NCI-H524 treated with DMSO at 0.1 percent for 48 hours (cell line): ENCODE measurements around the gene WDR86.

ENCODE experiments used
- DNase-seq: peaks from one replicate; lab custom pipeline; 2025; lab: John Stamatoyannopoulos, UW

Gene WDR86

DNA sequence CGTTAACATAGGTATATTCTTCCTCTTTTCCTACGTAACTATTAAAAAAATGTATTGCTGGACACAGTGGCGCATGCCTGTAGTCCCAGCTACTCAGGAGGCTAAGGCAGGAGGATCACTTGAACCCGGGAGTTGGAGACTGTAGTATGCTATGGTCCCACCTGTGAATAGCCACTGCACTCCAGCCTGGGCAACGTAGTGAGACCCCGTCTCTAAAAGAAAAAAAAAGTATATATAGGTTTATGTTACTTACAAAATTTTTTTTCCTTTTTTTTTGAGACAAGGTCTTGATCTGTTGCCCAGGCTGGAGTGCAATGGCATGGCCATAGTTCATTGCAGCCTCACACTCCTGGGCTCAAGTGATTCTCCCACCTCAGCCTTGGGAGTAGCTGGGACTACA lies 62.6 kb downstream of the WDR86 start:
- DNase-seq = no peak

- no peak for DNase-seq
These were observed 63.4 kb downstream of the WDR86 start for GRCh38 chr7:151346470-151346769.

DNA sequence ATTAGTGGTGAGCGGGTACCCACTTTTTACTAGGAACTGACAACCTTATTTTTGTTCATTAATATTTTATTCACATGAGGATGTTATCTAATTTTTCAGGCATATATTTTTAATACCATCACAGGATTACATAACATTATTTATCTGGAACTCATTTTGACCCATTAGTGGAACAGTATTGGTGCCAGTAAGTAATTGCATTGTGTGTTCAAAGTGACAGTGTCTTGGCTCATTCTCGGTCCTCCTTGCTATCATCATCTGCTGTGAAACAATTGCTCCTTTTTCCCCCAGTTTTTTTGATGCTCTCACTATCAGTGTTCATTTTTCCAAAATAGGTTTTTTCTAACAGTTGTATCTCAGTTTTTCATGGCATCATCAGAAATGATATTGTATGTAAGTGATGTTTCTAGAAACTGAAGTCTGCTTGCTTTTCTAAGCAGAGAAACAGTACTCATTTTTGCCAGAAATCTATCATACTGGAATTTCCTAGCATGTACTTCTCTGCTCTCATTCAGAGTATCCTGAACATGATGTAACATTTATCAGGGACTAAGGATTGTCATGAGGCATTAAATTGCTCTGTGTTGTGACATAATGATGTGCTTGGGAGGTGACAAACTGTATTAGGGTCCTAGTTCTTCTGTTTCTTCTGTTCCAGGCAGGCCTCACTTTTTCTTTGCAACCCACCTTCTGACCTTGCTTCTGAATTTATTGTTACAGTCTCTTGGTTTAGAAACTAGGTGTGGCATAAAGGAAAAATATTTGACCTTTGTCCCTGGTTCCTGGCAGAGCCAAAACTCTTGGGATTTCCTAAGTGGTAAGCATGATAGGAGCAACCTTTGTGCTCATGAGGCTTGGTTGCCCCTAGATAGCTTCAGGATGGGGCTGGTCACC lies 64.0 kb downstream of the WDR86 start:
- no peak for DNase-seq

- DNase-seq = no peak
These were observed 66.3 kb downstream of the WDR86 start for GRCh38 chr7:151343516-151343915.

DNA sequence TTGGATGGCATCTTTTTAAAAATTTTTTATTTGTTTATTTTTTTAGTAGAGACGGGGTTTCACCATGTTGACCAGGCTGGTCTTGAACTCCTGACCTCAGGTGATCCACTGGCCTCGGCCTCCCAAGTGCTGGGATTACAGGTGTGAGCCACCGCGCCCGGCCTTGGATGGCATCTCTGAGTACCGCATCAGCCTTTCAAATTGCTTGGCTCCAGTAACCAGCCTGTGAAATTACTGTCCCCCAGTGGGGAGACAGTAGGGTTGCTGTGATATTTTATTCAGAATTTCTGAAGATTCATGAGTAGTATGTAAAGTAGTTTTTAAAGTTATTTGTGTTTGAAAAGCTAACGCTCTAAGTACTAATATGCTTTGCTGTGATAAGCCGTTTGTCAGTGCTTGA lies 67.0 kb downstream of the WDR86 start:
- no peak for DNase-seq

DNA sequence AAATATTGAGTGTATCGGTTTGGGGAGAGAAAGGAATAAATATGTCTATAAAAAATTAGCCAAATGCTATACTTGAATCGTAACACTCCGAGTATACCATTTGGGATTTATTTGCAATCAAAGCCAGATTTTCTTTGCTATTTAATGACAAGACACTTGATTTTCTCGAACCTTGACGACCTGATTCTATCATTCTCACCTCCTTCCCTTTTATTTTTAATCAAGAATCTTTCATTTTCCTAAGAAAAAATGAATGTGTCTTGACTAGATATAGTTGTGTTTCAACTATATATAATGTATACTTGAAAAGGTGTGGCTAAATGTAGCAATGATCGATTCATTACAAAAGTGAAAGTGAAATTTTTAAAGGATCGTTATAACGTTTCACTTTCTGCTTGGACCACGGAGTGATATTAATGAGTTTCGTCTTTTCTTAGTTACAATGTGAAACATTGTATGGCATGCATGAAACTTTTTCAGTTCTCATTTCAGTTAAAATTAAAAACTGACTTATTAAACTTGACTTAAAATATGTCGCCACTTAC lies 67.7 kb downstream of the WDR86 start:
- no peak for DNase-seq

DNA sequence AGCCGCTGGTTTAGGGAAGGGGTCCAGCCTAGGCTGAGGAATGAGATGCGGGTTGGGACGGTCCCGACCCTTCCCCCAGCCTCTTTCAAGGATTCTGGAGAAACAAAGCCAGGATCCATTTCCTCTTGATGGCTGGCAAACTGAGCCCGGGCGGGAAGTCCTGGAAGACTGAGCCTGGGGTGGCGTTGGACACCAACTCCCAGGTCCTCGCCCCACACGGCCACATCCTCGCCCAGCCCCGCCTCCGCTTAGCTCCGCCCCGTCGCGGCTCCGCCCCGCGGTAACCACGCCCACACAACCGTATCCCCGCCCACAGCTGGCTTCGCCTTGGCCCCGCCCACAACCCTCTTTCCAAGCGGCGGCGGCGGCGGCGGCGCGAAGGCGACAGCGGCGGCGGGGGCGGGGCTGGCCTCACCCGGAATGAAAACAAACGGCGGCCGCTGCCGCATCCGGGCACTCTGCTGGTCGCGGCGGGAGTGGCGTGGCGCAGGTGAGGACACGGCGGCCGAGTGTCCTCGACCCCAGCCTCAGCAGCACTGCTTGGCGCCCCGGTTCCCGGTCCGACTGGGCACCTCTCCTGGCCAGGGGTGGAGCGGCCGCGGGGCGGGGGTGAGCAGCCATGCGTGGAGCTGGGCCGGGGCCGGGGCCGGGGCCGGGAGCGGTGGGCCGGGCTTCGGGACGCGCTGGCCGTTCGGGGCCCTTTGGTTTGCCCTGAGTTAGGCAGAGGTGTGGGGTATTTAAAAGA lies 68.3 kb downstream of the WDR86 start, which contains the start of gene NUB1:
TSS of gene NUB1 (plus strand) at position 456 of the 745 bp plus-strand sequence. CDS start 3,538 bp downstream, outside the sequence.
- no peak for DNase-seq

DNA sequence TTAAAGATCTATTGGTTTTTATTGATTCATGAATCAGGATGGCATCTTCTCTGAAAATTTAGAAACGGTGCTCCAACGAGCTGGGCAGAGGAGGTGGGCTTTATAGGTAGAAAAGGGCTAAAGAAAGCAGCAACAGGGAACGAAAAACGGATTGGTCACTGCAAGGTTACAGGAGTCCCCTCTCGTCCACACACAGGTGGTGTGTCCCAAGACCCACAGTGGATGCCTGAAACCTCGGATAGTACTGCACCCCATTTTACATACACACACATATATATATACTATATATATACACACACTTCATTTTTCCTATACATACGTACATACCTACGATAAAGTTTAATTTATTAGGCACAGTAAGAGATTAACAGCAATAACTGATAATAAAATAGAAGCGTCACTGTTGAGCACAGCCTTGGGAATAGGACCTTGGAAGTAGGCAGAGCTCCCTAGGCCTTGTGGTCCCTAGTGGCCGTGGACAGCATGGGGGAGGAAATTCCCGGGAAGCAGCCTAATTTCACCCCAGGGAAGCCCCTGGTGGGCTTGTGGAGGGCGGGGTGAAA lies 69.0 kb downstream of the WDR86 start:
- no peak for DNase-seq

DNA sequence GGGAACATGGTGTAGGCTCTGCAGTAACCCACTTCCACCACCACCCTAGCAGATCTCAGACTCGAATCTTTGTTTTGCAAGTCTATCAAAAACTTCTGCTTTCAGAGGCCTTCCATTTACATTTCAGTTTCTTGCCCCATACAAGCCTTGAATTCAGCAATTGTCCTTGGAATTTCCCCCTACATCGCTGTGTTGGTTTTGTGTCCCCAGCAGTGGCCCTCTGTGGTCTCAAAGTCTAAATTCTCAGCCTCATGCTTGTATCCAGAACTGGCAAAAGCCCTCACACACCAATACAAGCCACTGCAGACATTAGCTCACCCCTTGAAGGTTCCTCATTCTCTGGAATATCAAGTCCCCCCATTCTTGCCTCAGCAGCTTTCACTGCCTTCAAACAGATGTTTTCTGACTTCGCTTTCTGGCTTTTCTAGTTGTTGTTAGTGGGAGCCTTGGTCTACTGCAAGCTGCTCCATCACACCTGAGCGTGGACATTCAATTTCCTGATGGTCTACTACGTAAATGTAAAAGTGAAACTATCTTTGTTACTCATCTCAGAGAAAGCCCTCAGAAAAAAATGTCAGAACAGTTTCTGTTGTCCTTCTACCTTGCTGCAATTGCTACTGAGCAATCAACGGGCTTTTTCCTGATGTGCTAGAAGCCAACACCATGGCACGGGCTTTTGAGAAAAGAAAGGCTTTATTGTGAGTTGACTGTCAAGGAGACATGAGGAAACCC lies 70.0 kb downstream of the WDR86 start:
- no peak for DNase-seq

DNA sequence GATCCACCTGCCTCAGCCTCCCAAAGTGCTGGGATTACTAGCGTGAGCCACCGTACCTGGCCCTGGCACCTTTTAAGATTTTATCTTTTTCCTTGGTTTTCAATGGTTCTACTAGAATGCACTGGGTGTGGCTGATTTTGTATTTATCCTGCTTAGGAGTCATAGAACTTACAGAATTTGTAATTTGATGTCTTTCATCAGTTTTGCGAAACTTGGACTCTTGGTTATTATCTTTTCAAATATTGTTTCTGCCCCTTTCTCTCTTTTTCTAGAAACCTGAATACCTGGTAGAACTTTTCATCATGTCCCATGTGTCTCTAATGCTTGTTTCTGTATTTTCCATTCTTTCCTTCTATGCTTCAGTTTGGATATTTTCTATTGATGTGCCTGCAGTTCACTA lies 71.0 kb downstream of the WDR86 start:
- DNase-seq = no peak

DNA sequence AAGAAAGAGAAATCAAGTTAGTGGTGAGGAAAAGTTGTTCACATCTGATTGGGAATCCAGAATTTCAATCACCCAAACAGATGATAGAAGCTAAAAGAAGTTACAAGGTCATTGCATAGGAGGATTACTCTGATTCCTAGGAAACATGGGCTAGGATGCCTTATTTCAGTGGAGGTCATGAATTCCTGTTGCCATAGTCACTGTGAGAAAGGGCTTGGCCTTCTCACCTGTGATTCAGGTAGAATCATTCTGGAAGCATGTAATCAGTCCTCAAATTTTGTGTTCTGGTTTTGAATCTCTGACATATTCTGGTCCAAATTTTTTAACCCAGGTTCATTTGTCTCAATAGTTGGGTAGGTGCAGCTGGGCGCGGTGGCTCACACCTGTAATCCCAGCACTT lies 72.5 kb downstream of the WDR86 start:
- no peak for DNase-seq

GRCh38 chr7:151336027-151336708 lies 73.7 kb downstream of the WDR86 start:
- no peak for DNase-seq

DNA sequence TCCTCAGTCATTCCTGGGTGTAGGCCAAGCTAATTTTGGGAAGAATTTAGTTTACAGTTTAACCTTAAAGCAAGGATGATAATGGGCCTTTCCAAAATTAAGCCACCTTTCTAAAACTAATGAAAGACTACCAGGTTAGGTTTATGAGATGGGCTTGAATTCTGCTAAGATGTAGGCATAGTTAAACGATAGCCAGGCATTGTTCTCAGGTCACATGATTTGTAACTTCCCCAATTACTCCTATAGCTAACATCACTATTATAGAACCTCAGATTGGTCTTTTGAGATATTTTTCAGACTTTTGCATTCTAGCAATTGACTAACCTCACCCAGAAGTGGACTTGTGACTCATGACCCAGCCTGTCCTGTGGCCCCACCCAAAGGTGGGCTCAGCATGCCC lies 75.2 kb downstream of the WDR86 start:
- no peak for DNase-seq
